Spinal cord (tissue), 10 donors: Measurements from ENCODE around the gene MGAT5B. TPM values are rescaled to one million over a fixed set of nuclear protein-coding genes. Genes with fewer than 3 reads are reported as not detected.
"Not testable (repeated sequence)": the region's sequence is repeated elsewhere in the genome, so short reads cannot be mapped to it uniquely, and the experiment has no call there.

Experiments used
- DNase-seq, 6 donors: peaks; one replicate each; pipeline versions ENCODE4 v3.0.0 to v3.0.0-alpha.2; 2013 to 2015; ENCODE audit warnings: low spot score in 6 of 6, low read depth in 4 of 6
- H3K27ac ChIP-seq: one replicate; pipeline ENCODE4 v1.5.1; 2013; ENCODE audit warnings: low read depth, low read length, control low read depth
- H3K27me3 ChIP-seq: one replicate; pipeline ENCODE4 v1.6.1; 2013; ENCODE audit warnings: low read length; ENCODE audit not compliant: control insufficient read depth, insufficient read depth
- H3K36me3 ChIP-seq: one replicate; pipeline ENCODE4 v1.6.1; 2013; ENCODE audit warnings: low read length; ENCODE audit not compliant: control insufficient read depth, insufficient read depth
- H3K4me1 ChIP-seq: one replicate; pipeline ENCODE4 v1.6.1; 2013; ENCODE audit warnings: low read length; ENCODE audit not compliant: control insufficient read depth, insufficient read depth
- H3K4me3 ChIP-seq: one replicate; pipeline ENCODE4 v1.5.1; 2013; ENCODE audit warnings: low read depth, low read length, control low read depth
- H3K9me3 ChIP-seq: one replicate; pipeline ENCODE4 v1.6.1; 2013; ENCODE audit warnings: low read length; ENCODE audit not compliant: control insufficient read depth, insufficient read depth
- WGBS: methylation state at CpG from one replicate; pipeline ENCODE4 v1.1.5; 2013; ENCODE audit warnings: missing lambda C conversion rate; ENCODE audit not compliant: insufficient coverage; 5-methylcytosine and 5-hydroxymethylcytosine counted together
- polyA plus RNA-seq, 2 donors: library from polyadenylated mRNA; unstranded; fragments of 120-200 nt; gene quantifications; one replicate each; pipeline ENCODE4 v1.2.1, GENCODE V29; 2013; ENCODE audit not compliant: insufficient read length in 2 of 2
- total RNA-seq, 2 donors: library from RNA; depleted of rRNA in 1 of 2; stranded (reverse); fragments of 120-200 nt in 1 of 2; fragments of >200 nt in 1 of 2; gene quantifications; one replicate each; pipeline versions ENCODE4 v1.2.3 to v1.2.4, GENCODE V29; 2013 to 2014
- donor health status: healthy.

Gene MGAT5B
- total and polyA plus RNA-seq, 4 donors: 6.9 to 80.5 (median 41.6) TPM

DNA sequence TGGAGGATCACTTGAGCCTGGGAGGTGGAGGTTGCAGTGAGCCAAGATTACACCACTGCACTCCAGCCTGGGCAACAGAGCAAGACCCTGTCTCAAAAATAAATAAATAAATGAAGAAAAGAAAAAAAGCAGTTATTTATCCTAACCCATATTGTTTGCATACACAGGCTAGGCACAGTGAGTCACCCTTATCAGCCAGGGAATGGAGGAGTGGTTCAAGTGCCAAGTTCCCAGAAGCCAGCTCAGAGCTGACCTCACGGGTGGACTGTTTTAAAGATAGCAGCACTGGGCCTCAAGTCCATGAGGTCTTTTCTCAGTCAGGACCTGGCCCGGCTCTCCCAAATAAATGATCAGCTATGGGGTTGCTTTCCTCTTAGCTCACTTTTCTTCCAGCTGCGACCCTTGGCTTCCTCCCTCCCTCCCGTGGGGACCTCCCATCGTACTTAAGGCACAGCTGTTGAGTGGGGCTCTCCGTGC is 22.6 kb upstream of the MGAT5B start:
- Histone ChIP-seq H3K9me3 (no peaks in the 10 kb centered on the region), H3K27me3 (peaks cover 10% of the 10 kb centered on the region), H3K4me1 (peaks cover 27% of the 10 kb centered on the region), H3K36me3 (no peaks in the 10 kb centered on the region), H3K4me3 (no peak overlapping the region), H3K27ac (no peak overlapping the region)
- no peak for DNase-seq
- 79% methylated on average over 2 of the region's 6 CpGs for WGBS

DNA sequence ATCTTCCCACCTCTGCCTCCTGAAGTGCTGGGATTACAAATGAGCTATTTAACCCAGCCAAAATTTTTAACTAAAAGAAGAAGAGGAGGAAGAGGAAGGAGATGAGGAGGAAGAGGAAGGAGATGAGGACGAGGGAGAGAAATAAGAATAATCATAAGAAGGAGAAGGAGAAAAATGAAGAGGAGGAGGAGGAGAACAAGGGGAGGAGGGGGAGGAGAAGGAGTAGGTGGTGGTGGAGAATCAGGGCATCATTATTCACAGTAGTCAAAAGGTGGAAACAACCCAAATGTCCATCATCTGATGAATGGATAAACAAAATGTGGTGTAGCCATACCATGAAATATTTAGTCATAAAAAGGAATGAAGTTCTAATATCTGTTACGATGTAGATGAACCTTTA is 21.2 kb upstream of the MGAT5B start:
- Histone ChIP-seq H3K27ac (no peak overlapping the region), H3K27me3 (peaks cover 2% of the 10 kb centered on the region), H3K36me3 (no peaks in the 10 kb centered on the region), H3K4me1 (peaks cover 14% of the 10 kb centered on the region), H3K4me3 (no peak overlapping the region), H3K9me3 (no peaks in the 10 kb centered on the region)
- WGBS: 80% methylated on average over 1 of the region's 2 CpGs
- no peak for DNase-seq

DNA sequence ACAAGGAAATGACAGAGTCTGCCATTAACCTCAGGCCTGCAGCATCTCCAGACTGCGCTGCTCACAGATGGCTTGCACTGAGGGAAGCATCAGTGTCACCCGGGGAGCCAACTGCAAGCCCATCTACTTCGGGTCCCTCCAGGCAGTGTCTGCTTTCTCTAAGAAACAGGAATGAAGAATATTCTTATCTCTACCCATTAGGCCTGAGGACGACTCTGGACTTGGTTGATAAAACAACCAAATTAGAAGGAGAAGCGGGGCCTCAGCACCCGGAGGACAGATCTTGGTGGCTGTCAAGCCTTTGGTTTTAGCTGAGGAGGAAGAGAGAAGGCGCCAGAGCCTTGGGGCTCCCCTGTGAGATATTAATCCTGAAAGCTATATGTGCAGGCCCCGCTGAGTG is 19.5 kb upstream of the MGAT5B start:
- peaks cover 13% of the 10 kb centered on the region for H3K4me1 ChIP-seq
- H3K4me3 ChIP-seq: no peak overlapping the region
- no peaks in the 10 kb centered on the region for H3K9me3 ChIP-seq
- WGBS: 78% methylated on average over 7 of the region's 8 CpGs
- H3K27me3 ChIP-seq: no peaks in the 10 kb centered on the region
- DNase-seq: peak in 1 of 6 donors; percentile 44
- H3K36me3 ChIP-seq: no peaks in the 10 kb centered on the region
- H3K27ac ChIP-seq: no peak overlapping the region

DNA sequence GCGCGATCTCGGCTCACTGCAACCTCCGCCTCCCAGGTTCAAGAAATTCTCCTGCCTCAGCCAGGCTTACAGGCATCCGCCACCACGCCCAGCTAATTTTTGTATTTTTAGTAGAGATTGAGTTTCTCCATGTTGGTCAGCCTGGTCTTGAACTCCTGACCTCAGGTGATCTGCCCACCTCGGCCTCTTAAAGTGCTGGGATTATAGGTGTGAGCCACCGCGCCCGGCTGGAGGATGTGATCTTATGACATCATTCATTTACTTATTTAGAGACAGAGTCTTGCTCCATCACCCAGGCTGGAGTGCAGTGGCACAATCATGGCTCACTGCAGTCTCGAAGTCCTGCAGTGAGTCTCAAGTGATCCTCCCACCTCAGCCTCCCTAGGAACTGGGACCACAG is 19.0 kb upstream of the MGAT5B start:
- 80% methylated on average over 1 of the region's 11 CpGs for WGBS
- not testable (repeated sequence) for H3K4me3 ChIP-seq, H3K27me3 ChIP-seq, DNase-seq, H3K9me3 ChIP-seq, H3K27ac ChIP-seq, H3K36me3 ChIP-seq
- H3K4me1 ChIP-seq: peaks cover 12% of the 10 kb centered on the region

DNA sequence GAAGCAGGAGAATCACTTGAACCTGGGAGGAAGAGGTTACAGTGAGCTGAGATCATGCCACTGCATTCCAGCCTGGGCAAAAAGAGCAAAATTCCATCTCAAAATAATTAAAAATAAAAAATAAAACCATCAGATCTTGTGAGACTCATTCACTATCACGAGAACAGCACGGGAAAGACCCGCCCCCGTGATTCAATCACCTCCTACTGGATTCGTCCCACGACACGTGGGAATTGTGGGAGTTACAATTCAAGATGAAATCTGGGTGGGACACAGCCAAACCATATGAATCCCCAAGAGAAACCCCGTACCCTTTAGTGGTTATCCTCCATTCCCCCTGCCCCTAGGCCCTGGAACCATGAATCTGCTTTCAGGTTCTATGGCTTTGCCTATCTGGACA is 15.4 kb upstream of the MGAT5B start:
- WGBS: 66% methylated on average over 6 of the region's 8 CpGs
- Histone ChIP-seq H3K27me3 (no peaks in the 10 kb centered on the region), H3K4me1 (no peaks in the 10 kb centered on the region), H3K36me3 (no peaks in the 10 kb centered on the region), H3K4me3 (no peak overlapping the region), H3K27ac (no peak overlapping the region), H3K9me3 (no peaks in the 10 kb centered on the region)
- no peak for DNase-seq

DNA sequence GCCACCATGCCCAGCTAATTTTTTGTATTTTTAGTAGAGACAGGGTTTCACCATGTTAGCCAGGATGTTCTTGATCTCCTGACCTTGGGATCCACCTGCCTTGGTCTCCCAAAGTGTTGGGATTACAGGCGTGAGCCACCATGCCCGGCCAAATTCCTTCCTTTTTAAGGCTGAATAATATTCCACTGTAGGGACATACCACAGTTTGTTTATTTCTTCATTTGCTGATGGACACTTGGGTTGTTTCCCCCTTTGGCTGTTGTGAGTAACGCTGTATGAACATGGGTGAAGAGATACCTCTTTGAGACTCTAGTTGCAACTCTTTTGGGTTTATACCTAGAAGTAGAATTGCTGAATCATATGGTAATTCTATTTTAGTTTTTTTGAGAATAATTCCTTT is 13.1 kb upstream of the MGAT5B start:
- H3K27ac ChIP-seq: no peak overlapping the region
- H3K4me1 ChIP-seq: no peaks in the 10 kb centered on the region
- no peaks in the 10 kb centered on the region for H3K9me3 ChIP-seq
- H3K4me3 ChIP-seq: no peak overlapping the region
- no peaks in the 10 kb centered on the region for H3K27me3 ChIP-seq
- DNase-seq: no peak
- H3K36me3 ChIP-seq: no peaks in the 10 kb centered on the region
- 100% methylated on average over 1 of the region's 3 CpGs for WGBS

DNA sequence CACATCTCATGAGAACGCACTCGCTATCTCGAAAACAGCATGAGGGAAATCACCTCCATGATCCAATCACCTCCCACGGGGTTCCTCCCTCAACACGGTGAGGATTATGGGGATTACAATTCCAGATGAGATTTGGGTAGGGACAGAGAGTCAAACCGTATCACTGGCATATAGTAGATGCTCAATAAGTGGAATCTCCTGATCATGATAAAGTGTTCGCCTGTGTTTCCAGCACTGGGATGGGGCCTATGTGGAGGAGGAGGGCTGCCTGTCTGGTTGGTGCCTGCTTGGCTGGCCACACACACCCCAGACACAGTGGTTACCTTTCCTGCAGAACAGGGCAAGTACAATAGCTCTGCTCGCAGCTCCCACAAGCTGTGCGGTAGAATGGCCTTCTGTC is 6.1 kb upstream of the MGAT5B start:
- Histone ChIP-seq H3K4me3 (no peak overlapping the region), H3K36me3 (no peaks in the 10 kb centered on the region), H3K4me1 (no peaks in the 10 kb centered on the region), H3K27me3 (no peaks in the 10 kb centered on the region), H3K9me3 (no peaks in the 10 kb centered on the region), H3K27ac (no peak overlapping the region)
- no peak for DNase-seq
- 100% methylated on average over 1 of the region's 9 CpGs for WGBS

DNA sequence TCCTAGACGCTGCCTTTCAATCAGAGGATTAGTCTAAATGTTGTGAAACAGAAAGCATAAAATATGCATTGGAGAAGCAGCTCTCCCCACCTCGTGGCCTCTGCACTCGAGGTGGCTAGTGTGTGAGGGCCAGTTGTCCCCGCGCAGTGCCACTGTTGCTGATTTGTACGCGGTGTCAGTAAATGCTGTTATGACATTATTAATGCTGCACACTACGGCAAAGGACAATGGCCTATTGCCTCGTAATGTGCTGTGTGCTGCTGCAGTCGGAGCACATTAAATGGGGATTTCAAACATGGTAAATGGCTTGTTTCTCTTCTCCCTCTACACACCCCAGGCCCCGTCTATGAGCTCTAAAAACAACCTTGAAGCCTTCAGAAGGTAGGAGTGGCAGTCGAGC is 5.7 kb upstream of the MGAT5B start:
- Histone ChIP-seq H3K27me3 (no peaks in the 10 kb centered on the region), H3K4me1 (peaks cover 4% of the 10 kb centered on the region), H3K36me3 (no peaks in the 10 kb centered on the region), H3K4me3 (no peak overlapping the region), H3K9me3 (no peaks in the 10 kb centered on the region), H3K27ac (no peak overlapping the region)
- 49% methylated on average over 8 of the region's 12 CpGs for WGBS
- peak in 1 of 6 donors; percentile 71 for DNase-seq

DNA sequence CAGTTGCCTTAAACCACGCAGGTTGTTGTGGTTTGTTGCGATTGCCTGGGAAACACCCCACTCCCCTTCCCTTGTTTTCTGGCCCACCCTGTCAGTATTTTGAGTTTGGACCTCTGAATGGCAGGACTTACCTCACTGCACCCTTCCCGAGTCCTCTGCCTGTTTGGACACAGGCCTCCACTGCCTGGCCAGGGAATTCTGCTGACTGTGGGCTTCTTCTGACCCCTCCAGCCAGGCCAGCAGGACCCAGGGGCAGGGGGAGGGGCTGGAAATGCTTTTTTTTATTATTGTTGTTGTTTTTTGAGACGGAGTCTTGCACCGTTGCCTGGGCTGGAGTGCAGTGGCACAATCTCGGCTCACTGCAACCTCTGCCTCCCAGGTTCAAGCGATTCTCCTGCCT is 4.2 kb upstream of the MGAT5B start:
- no peak overlapping the region for H3K4me3 ChIP-seq
- H3K27ac ChIP-seq: no peak overlapping the region
- H3K9me3 ChIP-seq: no peaks in the 10 kb centered on the region
- 86% methylated on average over 7 of the region's 7 CpGs for WGBS
- peaks cover 12% of the 10 kb centered on the region for H3K4me1 ChIP-seq
- H3K36me3 ChIP-seq: no peaks in the 10 kb centered on the region
- no peak for DNase-seq
- H3K27me3 ChIP-seq: peaks cover 2% of the 10 kb centered on the region

DNA sequence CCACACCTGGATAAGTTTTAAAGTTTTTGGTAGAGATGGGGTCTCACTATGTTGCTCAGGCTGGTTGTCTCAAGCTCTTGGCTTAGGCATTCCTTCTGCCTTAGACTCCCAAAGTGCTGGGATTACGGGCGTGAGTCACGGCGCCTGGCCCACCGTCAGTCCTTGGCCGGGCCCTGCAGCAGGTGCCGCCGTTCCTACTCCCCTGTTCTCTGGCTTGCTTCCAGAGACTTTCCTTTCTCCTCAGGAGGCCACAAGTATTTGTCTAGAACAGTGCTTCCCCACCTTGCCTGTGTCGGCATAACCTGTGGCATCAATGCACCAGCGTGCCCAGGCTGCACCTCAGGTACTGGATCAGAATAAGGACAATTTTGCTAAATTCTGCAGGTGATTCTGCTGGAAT is 3.0 kb upstream of the MGAT5B start:
- no peak for DNase-seq
- Histone ChIP-seq H3K27me3 (peaks cover 7% of the 10 kb centered on the region), H3K36me3 (peaks cover 2% of the 10 kb centered on the region), H3K9me3 (no peaks in the 10 kb centered on the region), H3K4me3 (no peak overlapping the region), H3K27ac (no peak overlapping the region), H3K4me1 (peaks cover 22% of the 10 kb centered on the region)
- WGBS: 87% methylated on average over 10 of the region's 10 CpGs
